HepG2 (cell line): Measurements from ENCODE around the gene XAF1. TPM values are rescaled to one million over a fixed set of nuclear protein-coding genes. Genes with fewer than 3 reads are reported as not detected.

ENCODE experiments used
- ADNP ChIP-seq: sonication (generic); formaldehyde crosslinking; IDR thresholded peaks from 2 replicates; pipeline ENCODE4 v1.4.0; 2020; ENCODE audit warnings: missing genetic modification reagents
- DMAP1 ChIP-seq: IDR thresholded peaks from 2 replicates; pipeline ENCODE4 v1.6.1; 2016
- ZFP37 ChIP-seq: sonication (generic); formaldehyde crosslinking; IDR thresholded peaks from 2 replicates; pipeline ENCODE4 v1.4.0; 2020; ENCODE audit warnings: missing genetic modification reagents, borderline replicate concordance
- ZNF292 ChIP-seq: sonication (generic); formaldehyde crosslinking; IDR thresholded peaks from 2 replicates; pipeline ENCODE4 v1.8.1; 2022; ENCODE audit warnings: mild to moderate bottlenecking, low read depth, missing genetic modification reagents, borderline replicate concordance
- ZNF543 ChIP-seq: sonication (generic); formaldehyde crosslinking; IDR thresholded peaks from 2 replicates; pipeline ENCODE4 v1.4.0; 2020; ENCODE audit warnings: mild to moderate bottlenecking, missing genetic modification reagents
- ZNF672 ChIP-seq: sonication (generic); formaldehyde crosslinking; IDR thresholded peaks from 2 replicates; pipeline ENCODE4 v1.8.1; 2022; ENCODE audit warnings: missing genetic modification reagents
- polyA plus RNA-seq, 8 experiments: library from polyadenylated mRNA; depleted of rRNA in 3 of 8; stranded (reverse) in 7 of 8; unstranded in 1 of 8; fragments of >200 nt; fragmentation: Illumina TruSeq in 4 of 8; extraction: Trizol in 4 of 8; gene quantifications; 2 replicates each; pipeline versions ENCODE4 v1.2.1 to v1.2.3, GENCODE V29; 2011 to 2016; ENCODE audit warnings: low read depth in 4 of 8, missing spikeins in 1 of 8, mixed read lengths in 1 of 8; ENCODE audit not compliant: insufficient read depth in 1 of 8
- total RNA-seq, 5 experiments: library from RNA; depleted of rRNA; stranded (reverse); fragments of >200 nt; fragmentation: Illumina TruSeq; extraction: Trizol; gene quantifications; 2 replicates each; pipeline ENCODE4 v1.2.3, GENCODE V29; 2016; ENCODE audit warnings: low read depth in 1 of 5
- TF ChIP-seq, protein P1 (sequence below): IDR thresholded peaks from 2 replicates; pipeline ENCODE4 v1.4.0; 2020; ENCODE audit warnings: mild to moderate bottlenecking, missing genetic modification reagents
- TF ChIP-seq, protein P2 (sequence below): sonication (generic); formaldehyde crosslinking; IDR thresholded peaks from 2 replicates; pipeline ENCODE4 v1.9.0; 2022; ENCODE audit warnings: low read depth, missing genetic modification reagents
- TF ChIP-seq, protein P3 (sequence below): sonication (generic); formaldehyde crosslinking; IDR thresholded peaks from 2 replicates; pipeline ENCODE4 v1.8.0; 2023; ENCODE audit warnings: mild to moderate bottlenecking, missing genetic modification reagents
- TF ChIP-seq, protein P4 (sequence below): sonication (generic); formaldehyde crosslinking; conservative IDR thresholded peaks from 2 replicates; pipeline ENCODE4 v1.4.0; 2020; ENCODE audit warnings: missing genetic modification reagents
- TF ChIP-seq, protein P5 (sequence below): sonication (generic); formaldehyde crosslinking; IDR thresholded peaks from 2 replicates; pipeline ENCODE4 v1.8.0; 2022; ENCODE audit warnings: missing genetic modification reagents, mild to moderate bottlenecking, inconsistent platforms, borderline replicate concordance
- TF ChIP-seq, protein P6 (sequence below): sonication (generic); formaldehyde crosslinking; IDR thresholded peaks from 2 replicates; pipeline ENCODE4 v1.5.1; 2020; ENCODE audit warnings: missing genetic modification reagents, mild to moderate bottlenecking, borderline replicate concordance
- TF ChIP-seq, protein P7 (sequence below): sonication (generic); formaldehyde crosslinking; IDR thresholded peaks from 2 replicates; pipeline ENCODE4; 2020; ENCODE audit warnings: missing genetic modification reagents, mild to moderate bottlenecking, borderline replicate concordance

Gene XAF1
- total and polyA plus RNA-seq, 2 of the 13 experiments (the other 11 are each of a cell fraction or from before 2014, with no cell fraction given): 1.2 to 2.4 TPM

DNA sequence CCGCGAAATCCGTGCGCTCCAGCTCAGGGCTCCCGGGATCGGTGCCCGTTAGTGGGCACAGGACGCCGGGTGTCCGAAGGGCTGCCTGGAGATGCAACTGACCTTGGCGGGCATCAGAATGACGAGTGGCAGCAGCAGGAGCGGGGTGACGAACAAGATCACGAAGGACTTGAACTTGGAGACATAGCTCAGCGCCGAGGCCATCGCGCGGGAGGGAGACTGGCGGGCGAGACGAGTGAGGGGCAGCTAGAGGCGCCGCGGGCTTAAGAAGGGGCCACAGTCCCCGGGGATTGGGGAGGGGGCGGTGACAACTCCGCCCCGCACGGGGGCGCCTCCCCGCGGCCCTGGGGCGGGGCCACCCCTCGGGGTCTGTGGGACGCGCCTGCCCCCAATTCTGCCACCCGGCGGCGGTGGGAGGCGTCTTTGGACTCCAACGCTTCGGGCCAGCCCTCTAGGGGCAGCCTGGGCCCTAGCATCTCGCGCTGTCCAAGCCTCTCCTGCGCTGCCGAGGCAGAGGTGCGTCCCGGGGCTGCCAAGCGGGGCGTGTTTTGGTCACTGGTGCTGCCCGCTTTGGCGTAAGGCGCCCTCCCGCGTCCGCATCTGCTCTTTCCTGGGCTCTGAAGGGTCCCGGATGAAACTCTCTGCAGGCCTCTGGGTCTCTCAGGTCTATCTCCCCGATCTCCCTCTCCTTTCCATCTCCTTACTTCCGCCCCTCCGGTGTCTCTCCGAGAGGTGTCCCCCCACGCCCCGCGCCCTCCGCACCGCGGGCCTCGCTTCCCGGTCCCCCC, 42.5 kb upstream of the XAF1 start, which contains the start of gene SLC13A5 (continued):
- TF ChIP-seq, protein P1, sequence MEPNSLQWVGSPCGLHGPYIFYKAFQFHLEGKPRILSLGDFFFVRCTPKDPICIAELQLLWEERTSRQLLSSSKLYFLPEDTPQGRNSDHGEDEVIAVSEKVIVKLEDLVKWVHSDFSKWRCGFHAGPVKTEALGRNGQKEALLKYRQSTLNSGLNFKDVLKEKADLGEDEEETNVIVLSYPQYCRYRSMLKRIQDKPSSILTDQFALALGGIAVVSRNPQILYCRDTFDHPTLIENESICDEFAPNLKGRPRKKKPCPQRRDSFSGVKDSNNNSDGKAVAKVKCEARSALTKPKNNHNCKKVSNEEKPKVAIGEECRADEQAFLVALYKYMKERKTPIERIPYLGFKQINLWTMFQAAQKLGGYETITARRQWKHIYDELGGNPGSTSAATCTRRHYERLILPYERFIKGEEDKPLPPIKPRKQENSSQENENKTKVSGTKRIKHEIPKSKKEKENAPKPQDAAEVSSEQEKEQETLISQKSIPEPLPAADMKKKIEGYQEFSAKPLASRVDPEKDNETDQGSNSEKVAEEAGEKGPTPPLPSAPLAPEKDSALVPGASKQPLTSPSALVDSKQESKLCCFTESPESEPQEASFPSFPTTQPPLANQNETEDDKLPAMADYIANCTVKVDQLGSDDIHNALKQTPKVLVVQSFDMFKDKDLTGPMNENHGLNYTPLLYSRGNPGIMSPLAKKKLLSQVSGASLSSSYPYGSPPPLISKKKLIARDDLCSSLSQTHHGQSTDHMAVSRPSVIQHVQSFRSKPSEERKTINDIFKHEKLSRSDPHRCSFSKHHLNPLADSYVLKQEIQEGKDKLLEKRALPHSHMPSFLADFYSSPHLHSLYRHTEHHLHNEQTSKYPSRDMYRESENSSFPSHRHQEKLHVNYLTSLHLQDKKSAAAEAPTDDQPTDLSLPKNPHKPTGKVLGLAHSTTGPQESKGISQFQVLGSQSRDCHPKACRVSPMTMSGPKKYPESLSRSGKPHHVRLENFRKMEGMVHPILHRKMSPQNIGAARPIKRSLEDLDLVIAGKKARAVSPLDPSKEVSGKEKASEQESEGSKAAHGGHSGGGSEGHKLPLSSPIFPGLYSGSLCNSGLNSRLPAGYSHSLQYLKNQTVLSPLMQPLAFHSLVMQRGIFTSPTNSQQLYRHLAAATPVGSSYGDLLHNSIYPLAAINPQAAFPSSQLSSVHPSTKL (CRISPR knock-in tag): peak; percentile 85; the same call in 1 of the 2 replicates
- TF ChIP-seq ZNF543 (CRISPR knock-in tag) (no peak), ZFP37 (CRISPR knock-in tag) (0 out of 2 replicates have a peak, but pooled peaks have one; percentile 68), ZNF292 (CRISPR knock-in tag) (peak; percentile 39; the same call in 1 of the 2 replicates), ADNP (CRISPR knock-in tag) (peak; percentile 11; the same call in 1 of the 2 replicates), DMAP1 (CRISPR knock-in tag) (no peak), ZNF672 (no peak)
- TF ChIP-seq, protein P2, sequence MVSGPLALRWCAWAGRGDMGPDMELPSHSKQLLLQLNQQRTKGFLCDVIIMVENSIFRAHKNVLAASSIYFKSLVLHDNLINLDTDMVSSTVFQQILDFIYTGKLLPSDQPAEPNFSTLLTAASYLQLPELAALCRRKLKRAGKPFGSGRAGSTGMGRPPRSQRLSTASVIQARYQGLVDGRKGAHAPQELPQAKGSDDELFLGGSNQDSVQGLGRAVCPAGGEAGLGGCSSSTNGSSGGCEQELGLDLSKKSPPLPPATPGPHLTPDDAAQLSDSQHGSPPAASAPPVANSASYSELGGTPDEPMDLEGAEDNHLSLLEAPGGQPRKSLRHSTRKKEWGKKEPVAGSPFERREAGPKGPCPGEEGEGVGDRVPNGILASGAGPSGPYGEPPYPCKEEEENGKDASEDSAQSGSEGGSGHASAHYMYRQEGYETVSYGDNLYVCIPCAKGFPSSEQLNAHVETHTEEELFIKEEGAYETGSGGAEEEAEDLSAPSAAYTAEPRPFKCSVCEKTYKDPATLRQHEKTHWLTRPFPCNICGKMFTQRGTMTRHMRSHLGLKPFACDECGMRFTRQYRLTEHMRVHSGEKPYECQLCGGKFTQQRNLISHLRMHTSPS (CRISPR knock-in tag): peak; percentile 66
- TF ChIP-seq, protein P3, sequence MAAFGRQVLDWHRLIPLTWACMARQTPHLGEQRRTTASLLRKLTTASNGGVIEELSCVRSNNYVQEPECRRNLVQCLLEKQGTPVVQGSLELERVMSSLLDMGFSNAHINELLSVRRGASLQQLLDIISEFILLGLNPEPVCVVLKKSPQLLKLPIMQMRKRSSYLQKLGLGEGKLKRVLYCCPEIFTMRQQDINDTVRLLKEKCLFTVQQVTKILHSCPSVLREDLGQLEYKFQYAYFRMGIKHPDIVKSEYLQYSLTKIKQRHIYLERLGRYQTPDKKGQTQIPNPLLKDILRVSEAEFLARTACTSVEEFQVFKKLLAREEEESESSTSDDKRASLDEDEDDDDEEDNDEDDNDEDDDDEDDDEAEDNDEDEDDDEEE (CRISPR knock-in tag): peak; percentile 76; the same call in 1 of the 2 replicates
- TF ChIP-seq, protein P4, sequence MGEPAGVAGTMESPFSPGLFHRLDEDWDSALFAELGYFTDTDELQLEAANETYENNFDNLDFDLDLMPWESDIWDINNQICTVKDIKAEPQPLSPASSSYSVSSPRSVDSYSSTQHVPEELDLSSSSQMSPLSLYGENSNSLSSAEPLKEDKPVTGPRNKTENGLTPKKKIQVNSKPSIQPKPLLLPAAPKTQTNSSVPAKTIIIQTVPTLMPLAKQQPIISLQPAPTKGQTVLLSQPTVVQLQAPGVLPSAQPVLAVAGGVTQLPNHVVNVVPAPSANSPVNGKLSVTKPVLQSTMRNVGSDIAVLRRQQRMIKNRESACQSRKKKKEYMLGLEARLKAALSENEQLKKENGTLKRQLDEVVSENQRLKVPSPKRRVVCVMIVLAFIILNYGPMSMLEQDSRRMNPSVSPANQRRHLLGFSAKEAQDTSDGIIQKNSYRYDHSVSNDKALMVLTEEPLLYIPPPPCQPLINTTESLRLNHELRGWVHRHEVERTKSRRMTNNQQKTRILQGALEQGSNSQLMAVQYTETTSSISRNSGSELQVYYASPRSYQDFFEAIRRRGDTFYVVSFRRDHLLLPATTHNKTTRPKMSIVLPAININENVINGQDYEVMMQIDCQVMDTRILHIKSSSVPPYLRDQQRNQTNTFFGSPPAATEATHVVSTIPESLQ: peak; percentile 88; the same call in 1 of the 2 replicates
- TF ChIP-seq, protein P5, sequence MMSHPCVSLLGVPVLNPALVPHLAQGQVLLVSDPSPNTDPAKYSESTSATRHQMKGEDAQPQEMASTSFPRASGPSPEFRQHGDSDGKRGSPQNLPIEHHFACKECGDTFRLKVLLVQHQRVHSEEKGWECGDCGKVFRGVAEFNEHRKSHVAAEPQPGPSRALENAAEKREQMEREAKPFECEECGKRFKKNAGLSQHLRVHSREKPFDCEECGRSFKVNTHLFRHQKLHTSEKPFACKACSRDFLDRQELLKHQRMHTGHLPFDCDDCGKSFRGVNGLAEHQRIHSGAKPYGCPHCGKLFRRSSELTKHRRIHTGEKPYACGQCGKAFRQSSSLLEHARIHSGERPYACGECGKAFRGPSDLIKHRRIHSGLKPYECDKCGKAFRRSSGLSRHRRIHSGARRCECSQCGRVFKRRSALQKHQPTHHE: no peak; the same call in 1 of the 2 replicates
- TF ChIP-seq, protein P6, sequence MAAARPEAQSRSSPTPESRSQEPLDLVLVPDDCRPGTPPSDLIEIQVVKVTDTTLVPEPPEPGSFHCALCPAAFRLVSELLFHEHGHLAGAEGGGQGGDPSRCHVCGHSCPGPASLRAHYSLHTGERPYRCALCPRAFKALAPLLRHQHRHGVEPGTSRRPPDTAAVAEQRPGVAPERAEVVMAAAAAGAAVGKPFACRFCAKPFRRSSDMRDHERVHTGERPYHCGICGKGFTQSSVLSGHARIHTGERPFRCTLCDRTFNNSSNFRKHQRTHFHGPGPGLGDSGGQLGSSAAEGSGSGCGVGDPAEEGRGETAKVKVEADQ (CRISPR knock-in tag): 0 out of 2 replicates have a peak, but pooled peaks have one; percentile 16
- TF ChIP-seq, protein P7, sequence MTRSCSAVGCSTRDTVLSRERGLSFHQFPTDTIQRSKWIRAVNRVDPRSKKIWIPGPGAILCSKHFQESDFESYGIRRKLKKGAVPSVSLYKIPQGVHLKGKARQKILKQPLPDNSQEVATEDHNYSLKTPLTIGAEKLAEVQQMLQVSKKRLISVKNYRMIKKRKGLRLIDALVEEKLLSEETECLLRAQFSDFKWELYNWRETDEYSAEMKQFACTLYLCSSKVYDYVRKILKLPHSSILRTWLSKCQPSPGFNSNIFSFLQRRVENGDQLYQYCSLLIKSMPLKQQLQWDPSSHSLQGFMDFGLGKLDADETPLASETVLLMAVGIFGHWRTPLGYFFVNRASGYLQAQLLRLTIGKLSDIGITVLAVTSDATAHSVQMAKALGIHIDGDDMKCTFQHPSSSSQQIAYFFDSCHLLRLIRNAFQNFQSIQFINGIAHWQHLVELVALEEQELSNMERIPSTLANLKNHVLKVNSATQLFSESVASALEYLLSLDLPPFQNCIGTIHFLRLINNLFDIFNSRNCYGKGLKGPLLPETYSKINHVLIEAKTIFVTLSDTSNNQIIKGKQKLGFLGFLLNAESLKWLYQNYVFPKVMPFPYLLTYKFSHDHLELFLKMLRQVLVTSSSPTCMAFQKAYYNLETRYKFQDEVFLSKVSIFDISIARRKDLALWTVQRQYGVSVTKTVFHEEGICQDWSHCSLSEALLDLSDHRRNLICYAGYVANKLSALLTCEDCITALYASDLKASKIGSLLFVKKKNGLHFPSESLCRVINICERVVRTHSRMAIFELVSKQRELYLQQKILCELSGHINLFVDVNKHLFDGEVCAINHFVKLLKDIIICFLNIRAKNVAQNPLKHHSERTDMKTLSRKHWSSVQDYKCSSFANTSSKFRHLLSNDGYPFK (CRISPR knock-in tag): peak; percentile 55
